Lower leg skin (tissue), 3 donors: ENCODE data around the gene DUXB.

Experiments
- POLR2A ChIP-seq, 2 donors: fragments of 450-650 bp; IDR thresholded peaks; one replicate each; pipeline ENCODE4 v1.6.1; 2016 to 2017; ENCODE audit warnings: antibody characterized with exemption in 2 of 2, mild to moderate bottlenecking in 1 of 2, moderate library complexity in 1 of 2
- TF ChIP-seq, protein P1 (sequence below), 3 donors: fragments of 450-650 bp; IDR thresholded peaks; one replicate each; pipeline ENCODE4 v1.5.1; 2016; ENCODE audit warnings: antibody characterized with exemption in 3 of 3, mild to moderate bottlenecking in 3 of 3, moderate library complexity in 2 of 3

DNA sequence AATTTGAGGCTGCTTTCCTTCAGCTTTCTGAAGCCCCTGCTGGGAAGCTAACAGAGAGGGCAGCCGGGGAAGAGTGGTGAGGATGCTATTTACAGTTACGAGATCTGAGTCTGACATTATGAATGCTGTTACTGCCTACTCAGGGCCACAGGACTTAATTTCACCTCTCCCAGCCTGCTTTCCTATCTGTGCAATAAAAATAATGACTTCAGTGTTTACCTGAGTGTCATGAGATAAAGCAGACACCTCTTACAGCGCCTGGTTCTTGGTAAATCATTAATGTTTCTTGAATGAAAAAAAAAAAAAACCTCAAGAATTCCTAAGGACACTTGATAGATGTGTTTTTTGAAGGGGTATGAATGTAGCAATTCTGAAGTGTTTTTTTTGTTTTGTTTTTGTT lies 49.3 kb upstream of the DUXB start:
- TF ChIP-seq, protein P1, sequence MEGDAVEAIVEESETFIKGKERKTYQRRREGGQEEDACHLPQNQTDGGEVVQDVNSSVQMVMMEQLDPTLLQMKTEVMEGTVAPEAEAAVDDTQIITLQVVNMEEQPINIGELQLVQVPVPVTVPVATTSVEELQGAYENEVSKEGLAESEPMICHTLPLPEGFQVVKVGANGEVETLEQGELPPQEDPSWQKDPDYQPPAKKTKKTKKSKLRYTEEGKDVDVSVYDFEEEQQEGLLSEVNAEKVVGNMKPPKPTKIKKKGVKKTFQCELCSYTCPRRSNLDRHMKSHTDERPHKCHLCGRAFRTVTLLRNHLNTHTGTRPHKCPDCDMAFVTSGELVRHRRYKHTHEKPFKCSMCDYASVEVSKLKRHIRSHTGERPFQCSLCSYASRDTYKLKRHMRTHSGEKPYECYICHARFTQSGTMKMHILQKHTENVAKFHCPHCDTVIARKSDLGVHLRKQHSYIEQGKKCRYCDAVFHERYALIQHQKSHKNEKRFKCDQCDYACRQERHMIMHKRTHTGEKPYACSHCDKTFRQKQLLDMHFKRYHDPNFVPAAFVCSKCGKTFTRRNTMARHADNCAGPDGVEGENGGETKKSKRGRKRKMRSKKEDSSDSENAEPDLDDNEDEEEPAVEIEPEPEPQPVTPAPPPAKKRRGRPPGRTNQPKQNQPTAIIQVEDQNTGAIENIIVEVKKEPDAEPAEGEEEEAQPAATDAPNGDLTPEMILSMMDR (IDR thresholded peaks at IDR 0.05), result no peak
- no peak for TF ChIP-seq POLR2A (IDR thresholded peaks at IDR 0.05)
